A673 (cell line): ENCODE results near the gene RIPPLY3. TPM values are rescaled to one million over a fixed set of nuclear protein-coding genes. Genes with fewer than 3 reads are reported as not detected.

Experiments
- BruUV-seq: library from RNA; stranded (reverse); fragments of 400-500 nt; replicated peaks from 2 replicates; lab custom pipeline; 2021; lab: Mats Ljungman, UMichigan
- CTCF ChIA-PET: fragments of 300-600 bp; sonication (Branson Sonifier 250); formaldehyde crosslinking; loops from one replicate; lab custom pipeline; 2022; ENCODE audit warnings: antibody characterized with exemption; lab: Charles Lee
- POLR2A ChIA-PET: fragments of 300-600 bp; sonication (Branson Sonifier 250); formaldehyde crosslinking; loops from one replicate; lab custom pipeline; 2022; ENCODE audit warnings: antibody characterized with exemption; ENCODE audit not compliant: low non-redundant PET; lab: Charles Lee
- DNase-seq: peaks from one replicate; pipeline ENCODE4 v3.0.0-alpha.2; 2015; ENCODE audit warnings: low spot score
- H3K27ac ChIP-seq: fragments of 200-600 bp; sonication (generic); 2 replicates; pipeline ENCODE4 v1.5.1; 2016; ENCODE audit warnings: mixed run types, low read depth, mild to moderate bottlenecking, mixed read lengths, antibody characterized with exemption, low read length; ENCODE audit not compliant: poor library complexity, severe bottlenecking
- H3K27me3 ChIP-seq: fragments of 200-600 bp; sonication (generic); replicated peaks from 2 replicates; pipeline ENCODE4 v1.6.1; 2017; ENCODE audit warnings: mixed run types, low read depth, mild to moderate bottlenecking, mixed read lengths, antibody characterized with exemption, low read length; ENCODE audit not compliant: insufficient read depth, poor library complexity
- H3K36me3 ChIP-seq: fragments of 200-600 bp; sonication (generic); 2 replicates; pipeline ENCODE4 v1.6.1; 2016; ENCODE audit warnings: mixed run types, mild to moderate bottlenecking, mixed read lengths, antibody characterized with exemption, low read length; ENCODE audit not compliant: insufficient read depth, poor library complexity, severe bottlenecking
- H3K4me1 ChIP-seq: fragments of 200-600 bp; sonication (generic); 2 replicates; pipeline ENCODE4 v1.6.1; 2017; ENCODE audit warnings: mixed run types, mild to moderate bottlenecking, mixed read lengths, antibody characterized with exemption, low read length; ENCODE audit not compliant: insufficient read depth, poor library complexity, severe bottlenecking
- H3K4me3 ChIP-seq: fragments of 200-600 bp; sonication (generic); 2 replicates; pipeline ENCODE4 v1.5.1; 2016; ENCODE audit warnings: low read depth, mixed run types, mild to moderate bottlenecking, mixed read lengths, low read length; ENCODE audit not compliant: poor library complexity, severe bottlenecking
- H3K9me3 ChIP-seq: fragments of 200-600 bp; sonication (generic); 2 replicates; pipeline ENCODE4 v1.6.1; 2016; ENCODE audit warnings: mixed run types, low read depth, mild to moderate bottlenecking, mixed read lengths, antibody characterized with exemption, low read length; ENCODE audit not compliant: poor library complexity, severe bottlenecking
- EZH2 ChIP-seq: fragments of 200-600 bp; sonication (generic); IDR thresholded peaks from 2 replicates; pipeline ENCODE4 v1.6.1; 2017; ENCODE audit warnings: borderline replicate concordance, low read depth, mild to moderate bottlenecking, mixed read lengths, antibody characterized with exemption, low read length; ENCODE audit not compliant: poor library complexity, severe bottlenecking
- intact Hi-C: fragments of 100-400 bp; cut with micrococcal nuclease; formaldehyde crosslinking; loops from one replicate; pipeline ENCODE4 v1.10.0; 2022; ENCODE audit not compliant: unreplicated experiment
- total RNA-seq: library from RNA; stranded (reverse); gene quantifications from 2 replicates; pipeline ENCODE4 v1.2.3, GENCODE V29; 2021
- TF ChIP-seq, protein P1 (sequence below): fragments of 300-800, 200-600 bp; sonication (generic); conservative IDR thresholded peaks from 2 replicates; pipeline ENCODE4 v1.5.1; 2017; ENCODE audit warnings: low read depth, mild to moderate bottlenecking, antibody characterized with exemption, low read length, moderate library complexity, mixed read lengths

Gene RIPPLY3
- total RNA-seq, 1 experiment from 2014 or later, result 5.0 TPM

DNA sequence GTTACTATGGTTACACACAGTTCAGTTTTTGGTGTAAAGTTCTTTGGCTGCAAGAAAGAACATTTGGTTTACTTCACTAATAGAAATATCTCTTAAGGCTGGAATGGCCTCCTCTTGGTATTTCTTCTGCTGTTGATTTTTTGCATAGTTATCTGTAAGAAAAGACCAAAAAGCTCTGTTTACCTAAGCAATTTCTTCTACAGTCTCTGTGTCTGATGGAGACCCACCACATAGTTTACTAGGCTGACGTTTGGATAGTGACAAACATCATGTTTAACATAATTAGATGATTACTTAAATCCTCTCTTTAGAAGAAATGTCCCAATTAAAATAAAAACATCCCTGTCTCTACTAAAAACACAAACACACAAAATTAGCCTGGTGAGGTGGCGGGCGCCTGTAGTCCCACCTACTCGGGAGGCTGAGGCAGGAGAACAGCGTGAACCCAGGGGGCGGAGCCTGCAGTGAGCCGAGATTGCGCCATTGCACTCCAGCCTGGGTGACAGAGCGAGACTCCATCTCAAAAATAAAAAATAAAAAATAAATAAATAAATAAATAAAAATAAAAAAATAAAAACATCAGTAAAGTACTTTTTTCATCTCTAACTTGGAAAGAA is 59.2 kb downstream of the RIPPLY3 start:
- intact Hi-C loops, result no loop called here
- Histone ChIP-seq H3K4me3 (no peak overlapping the region), H3K27ac (no peak overlapping the region), H3K9me3 (no peaks in the 10 kb centered on the region), H3K27me3 (no peaks in the 10 kb centered on the region), H3K4me1 (peaks cover 22% of the 10 kb centered on the region), H3K36me3 (peaks cover 40% of the 10 kb centered on the region)
- POLR2A ChIA-PET, result no interaction called here
- no peak for DNase-seq
- TF ChIP-seq, protein P1, sequence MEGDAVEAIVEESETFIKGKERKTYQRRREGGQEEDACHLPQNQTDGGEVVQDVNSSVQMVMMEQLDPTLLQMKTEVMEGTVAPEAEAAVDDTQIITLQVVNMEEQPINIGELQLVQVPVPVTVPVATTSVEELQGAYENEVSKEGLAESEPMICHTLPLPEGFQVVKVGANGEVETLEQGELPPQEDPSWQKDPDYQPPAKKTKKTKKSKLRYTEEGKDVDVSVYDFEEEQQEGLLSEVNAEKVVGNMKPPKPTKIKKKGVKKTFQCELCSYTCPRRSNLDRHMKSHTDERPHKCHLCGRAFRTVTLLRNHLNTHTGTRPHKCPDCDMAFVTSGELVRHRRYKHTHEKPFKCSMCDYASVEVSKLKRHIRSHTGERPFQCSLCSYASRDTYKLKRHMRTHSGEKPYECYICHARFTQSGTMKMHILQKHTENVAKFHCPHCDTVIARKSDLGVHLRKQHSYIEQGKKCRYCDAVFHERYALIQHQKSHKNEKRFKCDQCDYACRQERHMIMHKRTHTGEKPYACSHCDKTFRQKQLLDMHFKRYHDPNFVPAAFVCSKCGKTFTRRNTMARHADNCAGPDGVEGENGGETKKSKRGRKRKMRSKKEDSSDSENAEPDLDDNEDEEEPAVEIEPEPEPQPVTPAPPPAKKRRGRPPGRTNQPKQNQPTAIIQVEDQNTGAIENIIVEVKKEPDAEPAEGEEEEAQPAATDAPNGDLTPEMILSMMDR, result no peak
- TF ChIP-seq EZH2, result no peak
- CTCF ChIA-PET, result no interaction called here
- BruUV-seq, result no TSS peak

Other genes starting within 250 kb of the RIPPLY3 start
- gene HLCS, start 40.0 kb upstream of the RIPPLY3 start, total RNA-seq, result 15.3 and 21.1 TPM in 2 replicates
- 30.7 and 42.1 TPM in 2 replicates for gene PIGP, start 66.4 kb downstream of the RIPPLY3 start, total RNA-seq
- 137 and 140 TPM in 2 replicates for gene TTC3, start 66.6 kb downstream of the RIPPLY3 start, total RNA-seq